ENCODE data around the gene CFAP90.
A peak's percentile ranks its signal among the peaks of the same experiment; 100 is the strongest.

Gene CFAP90

GRCh38 chr5:7845557-7845956 lies 5.4 kb downstream of the CFAP90 start:
- Histone ChIP-seq H3K27ac (ENCODE audit: low read length) (no peak overlapping the region), H3K27me3 (ENCODE audit: insufficient read depth, low read length) (peaks cover 22% of the 10 kb centered on the region), H3K9ac (ENCODE audit: low read depth, low read length) (no peak overlapping the region), H3K4me1 (ENCODE audit: insufficient read depth, low read length) (no peaks in the 10 kb centered on the region), H3K36me3 (ENCODE audit: insufficient read depth, low read depth, low read length) (no peaks in the 10 kb centered on the region), H3K9me3 (ENCODE audit: insufficient read depth, low read depth, low read length) (no peaks in the 10 kb centered on the region), H3K4me3 (ENCODE audit: low read length) (no peak overlapping the region)

GRCh38 chr5:7844901-7845300 lies 6.0 kb downstream of the CFAP90 start:
- Histone ChIP-seq H3K27ac (ENCODE audit: low read length) (no peak overlapping the region), H3K4me1 (ENCODE audit: insufficient read depth, low read length) (no peaks in the 10 kb centered on the region), H3K9me3 (ENCODE audit: insufficient read depth, low read depth, low read length) (no peaks in the 10 kb centered on the region), H3K36me3 (ENCODE audit: insufficient read depth, low read depth, low read length) (no peaks in the 10 kb centered on the region), H3K27me3 (ENCODE audit: insufficient read depth, low read length) (peaks cover 22% of the 10 kb centered on the region), H3K4me3 (ENCODE audit: low read length) (no peak overlapping the region), H3K9ac (ENCODE audit: low read depth, low read length) (no peak overlapping the region)

- Histone ChIP-seq H3K4me3 (ENCODE audit: low read length) (no peak overlapping the region), H3K27me3 (ENCODE audit: insufficient read depth, low read length) (peaks cover under 1% of the 10 kb centered on the region; the same call in 1 of the 2 replicates), H3K4me1 (ENCODE audit: insufficient read depth, low read length) (no peaks in the 10 kb centered on the region), H3K27ac (ENCODE audit: low read length) (no peak overlapping the region), H3K36me3 (ENCODE audit: insufficient read depth, low read depth, low read length) (no peaks in the 10 kb centered on the region), H3K9me3 (ENCODE audit: insufficient read depth, low read depth, low read length) (no peaks in the 10 kb centered on the region), H3K9ac (ENCODE audit: low read depth, low read length) (no peak overlapping the region)
Observed at GRCh38 chr5:7842531-7842930, 8.4 kb downstream of the CFAP90 start.

GRCh38 chr5:7837403-7837802 lies 13.5 kb downstream of the CFAP90 start:
- no peaks in the 10 kb centered on the region for H3K27me3 ChIP-seq (ENCODE audit: insufficient read depth, low read length)
- no peak overlapping the region for H3K4me3 ChIP-seq (ENCODE audit: low read length)
- no peaks in the 10 kb centered on the region for H3K9me3 ChIP-seq (ENCODE audit: insufficient read depth, low read depth, low read length)
- H3K27ac ChIP-seq (ENCODE audit: low read length): no peak overlapping the region
- H3K4me1 ChIP-seq (ENCODE audit: insufficient read depth, low read length): no peaks in the 10 kb centered on the region
- no peaks in the 10 kb centered on the region for H3K36me3 ChIP-seq (ENCODE audit: insufficient read depth, low read depth, low read length)
- no peak overlapping the region for H3K9ac ChIP-seq (ENCODE audit: low read depth, low read length)

GRCh38 chr5:7834982-7835381 lies 16.0 kb downstream of the CFAP90 start:
- H3K9ac ChIP-seq (ENCODE audit: low read depth, low read length): no peak overlapping the region
- H3K4me1 ChIP-seq (ENCODE audit: insufficient read depth, low read length): no peaks in the 10 kb centered on the region
- no peak overlapping the region for H3K4me3 ChIP-seq (ENCODE audit: low read length)
- H3K27me3 ChIP-seq (ENCODE audit: insufficient read depth, low read length): no peaks in the 10 kb centered on the region
- H3K36me3 ChIP-seq (ENCODE audit: insufficient read depth, low read depth, low read length): no peaks in the 10 kb centered on the region
- no peaks in the 10 kb centered on the region for H3K9me3 ChIP-seq (ENCODE audit: insufficient read depth, low read depth, low read length)
- H3K27ac ChIP-seq (ENCODE audit: low read length): no peak overlapping the region

GRCh38 chr5:7828269-7828668 lies 22.7 kb downstream of the CFAP90 start:
- Histone ChIP-seq H3K9me3 (ENCODE audit: insufficient read depth, low read depth, low read length) (no peaks in the 10 kb centered on the region), H3K27ac (ENCODE audit: low read length) (no peak overlapping the region), H3K9ac (ENCODE audit: low read depth, low read length) (no peak overlapping the region), H3K4me1 (ENCODE audit: insufficient read depth, low read length) (no peaks in the 10 kb centered on the region), H3K4me3 (ENCODE audit: low read length) (no peak overlapping the region), H3K36me3 (ENCODE audit: insufficient read depth, low read depth, low read length) (peaks cover 13% of the 10 kb centered on the region), H3K27me3 (ENCODE audit: insufficient read depth, low read length) (no peaks in the 10 kb centered on the region)

- peaks cover 13% of the 10 kb centered on the region for H3K36me3 ChIP-seq (ENCODE audit: insufficient read depth, low read depth, low read length)
Observed at GRCh38 chr5:7827610-7828009, 23.3 kb downstream of the CFAP90 start.

GRCh38 chr5:7825630-7826029 lies 25.3 kb downstream of the CFAP90 start:
- Histone ChIP-seq H3K4me3 (ENCODE audit: low read length) (no peak overlapping the region), H3K36me3 (ENCODE audit: insufficient read depth, low read depth, low read length) (peaks cover 26% of the 10 kb centered on the region), H3K9ac (ENCODE audit: low read depth, low read length) (no peak overlapping the region), H3K27ac (ENCODE audit: low read length) (no peak overlapping the region), H3K9me3 (ENCODE audit: insufficient read depth, low read depth, low read length) (no peaks in the 10 kb centered on the region), H3K27me3 (ENCODE audit: insufficient read depth, low read length) (no peaks in the 10 kb centered on the region), H3K4me1 (ENCODE audit: insufficient read depth, low read length) (no peaks in the 10 kb centered on the region)

More at GRCh38 chr5:7827610-7828009, 23.3 kb downstream of the CFAP90 start:
- no peak overlapping the region for H3K27ac ChIP-seq (ENCODE audit: low read length)
- H3K9me3 ChIP-seq (ENCODE audit: insufficient read depth, low read depth, low read length): no peaks in the 10 kb centered on the region
- no peaks in the 10 kb centered on the region for H3K4me1 ChIP-seq (ENCODE audit: insufficient read depth, low read length)
- no peak overlapping the region for H3K4me3 ChIP-seq (ENCODE audit: low read length)
- no peaks in the 10 kb centered on the region for H3K27me3 ChIP-seq (ENCODE audit: insufficient read depth, low read length)
- H3K9ac ChIP-seq (ENCODE audit: low read depth, low read length): no peak overlapping the region

GRCh38 chr5:7824995-7825394 lies 25.9 kb downstream of the CFAP90 start:
- no peak overlapping the region for H3K9ac ChIP-seq (ENCODE audit: low read depth, low read length)
- no peaks in the 10 kb centered on the region for H3K27me3 ChIP-seq (ENCODE audit: insufficient read depth, low read length)
- no peaks in the 10 kb centered on the region for H3K4me1 ChIP-seq (ENCODE audit: insufficient read depth, low read length)
- H3K9me3 ChIP-seq (ENCODE audit: insufficient read depth, low read depth, low read length): no peaks in the 10 kb centered on the region
- no peak overlapping the region for H3K4me3 ChIP-seq (ENCODE audit: low read length)
- peaks cover 27% of the 10 kb centered on the region for H3K36me3 ChIP-seq (ENCODE audit: insufficient read depth, low read depth, low read length)
- no peak overlapping the region for H3K27ac ChIP-seq (ENCODE audit: low read length)

GRCh38 chr5:7823594-7823993 lies 27.3 kb downstream of the CFAP90 start:
- no peaks in the 10 kb centered on the region for H3K27me3 ChIP-seq (ENCODE audit: insufficient read depth, low read length)
- H3K9me3 ChIP-seq (ENCODE audit: insufficient read depth, low read depth, low read length): no peaks in the 10 kb centered on the region
- peaks cover 37% of the 10 kb centered on the region for H3K36me3 ChIP-seq (ENCODE audit: insufficient read depth, low read depth, low read length)
- H3K4me3 ChIP-seq (ENCODE audit: low read length): no peak overlapping the region
- H3K9ac ChIP-seq (ENCODE audit: low read depth, low read length): no peak overlapping the region
- no peaks in the 10 kb centered on the region for H3K4me1 ChIP-seq (ENCODE audit: insufficient read depth, low read length)
- H3K27ac ChIP-seq (ENCODE audit: low read length): no peak overlapping the region

GRCh38 chr5:7822449-7822848 lies 28.5 kb downstream of the CFAP90 start:
- Histone ChIP-seq H3K27me3 (ENCODE audit: insufficient read depth, low read length) (no peaks in the 10 kb centered on the region), H3K36me3 (ENCODE audit: insufficient read depth, low read depth, low read length) (peaks cover 37% of the 10 kb centered on the region), H3K9ac (ENCODE audit: low read depth, low read length) (no peak overlapping the region), H3K4me3 (ENCODE audit: low read length) (no peak overlapping the region), H3K27ac (ENCODE audit: low read length) (no peak overlapping the region), H3K9me3 (ENCODE audit: insufficient read depth, low read depth, low read length) (no peaks in the 10 kb centered on the region), H3K4me1 (ENCODE audit: insufficient read depth, low read length) (no peaks in the 10 kb centered on the region)

GRCh38 chr5:7816535-7816901 lies 34.4 kb downstream of the CFAP90 start:
- Histone ChIP-seq H3K9ac (ENCODE audit: low read depth, low read length) (peak overlapping the region; percentile 29; the same call in 1 of the 2 replicates), H3K4me3 (ENCODE audit: low read length) (peak overlapping the region; percentile 48; the same call in 1 of the 2 replicates), H3K9me3 (ENCODE audit: insufficient read depth, low read depth, low read length) (no peaks in the 10 kb centered on the region), H3K4me1 (ENCODE audit: insufficient read depth, low read length) (peaks cover 16% of the 10 kb centered on the region), H3K27me3 (ENCODE audit: insufficient read depth, low read length) (no peaks in the 10 kb centered on the region), H3K27ac (ENCODE audit: low read length) (no peak overlapping the region), H3K36me3 (ENCODE audit: insufficient read depth, low read depth, low read length) (peaks cover 13% of the 10 kb centered on the region; the same call in 1 of the 2 replicates)
